Stimulated activated CD4-positive, alpha-beta T cell treated with anti-CD3 and anti-CD28 coated beads, Interleukin-4, amount 100 ng/mL, for 4 hours (primary cell): ENCODE data around the gene TCF4.

Experiments
- DNase-seq, 2 experiments: peaks; one replicate each; pipeline ENCODE4 v3.0.0-alpha.2; 2020

The TCF4 gene

DNA sequence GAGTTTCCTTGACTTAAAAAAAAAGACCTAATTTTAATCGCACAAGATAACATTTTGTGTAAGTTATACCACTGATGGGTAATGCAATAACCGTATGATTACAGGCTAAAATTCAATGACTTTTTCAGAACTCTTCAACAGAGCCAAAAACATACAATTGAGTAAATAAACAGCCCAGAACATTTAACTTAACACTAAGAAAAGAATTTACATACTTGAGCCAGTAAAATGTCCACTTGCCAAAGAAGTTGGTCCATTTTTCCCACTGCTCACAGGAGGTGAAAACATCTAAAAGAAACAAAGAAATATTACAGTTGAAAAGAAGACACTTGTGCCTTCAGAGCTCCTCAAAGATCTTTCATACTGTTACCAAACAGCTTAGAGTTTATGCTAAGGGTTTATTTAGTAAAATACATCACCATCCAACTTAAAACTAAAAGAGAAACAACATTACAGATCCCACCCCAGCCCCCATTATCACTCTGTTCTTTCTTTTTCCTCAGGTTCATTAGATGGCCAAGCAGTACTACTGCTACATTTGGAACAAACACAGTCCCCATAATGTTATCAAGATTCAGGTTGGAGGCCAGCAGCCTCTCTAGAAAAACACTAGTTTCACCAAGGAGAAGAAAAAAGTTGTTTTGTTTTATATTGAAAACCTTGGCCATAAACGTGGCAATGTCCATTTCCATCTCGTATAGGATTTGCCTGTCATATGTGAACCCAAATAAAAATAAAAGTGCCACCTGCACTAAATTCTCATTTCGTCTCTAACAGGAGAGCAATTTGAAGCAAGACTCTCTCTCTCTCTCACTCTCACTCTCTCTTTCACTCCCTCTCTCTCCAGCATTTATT lies 2.7 kb downstream of the TCF4 start:
- no peak for DNase-seq

DNA sequence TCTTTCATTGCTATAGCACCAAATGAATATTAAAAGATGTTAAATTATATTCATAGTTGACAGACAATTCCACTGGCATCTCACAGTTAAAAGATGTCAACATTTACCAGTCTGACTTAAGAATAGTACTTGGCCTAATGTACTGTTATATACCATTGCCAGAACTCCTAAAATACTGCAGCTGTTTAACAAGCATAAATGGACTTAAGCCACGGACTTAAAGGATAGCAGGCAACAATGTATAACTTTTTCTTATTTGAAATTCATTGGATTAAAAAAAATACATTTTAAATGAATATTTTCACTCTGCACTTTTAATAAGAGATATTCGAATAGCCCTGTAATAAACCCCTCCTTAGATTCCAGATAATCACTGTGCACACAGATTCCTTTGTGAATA lies 3.8 kb downstream of the TCF4 start:
- DNase-seq = no peak

DNA sequence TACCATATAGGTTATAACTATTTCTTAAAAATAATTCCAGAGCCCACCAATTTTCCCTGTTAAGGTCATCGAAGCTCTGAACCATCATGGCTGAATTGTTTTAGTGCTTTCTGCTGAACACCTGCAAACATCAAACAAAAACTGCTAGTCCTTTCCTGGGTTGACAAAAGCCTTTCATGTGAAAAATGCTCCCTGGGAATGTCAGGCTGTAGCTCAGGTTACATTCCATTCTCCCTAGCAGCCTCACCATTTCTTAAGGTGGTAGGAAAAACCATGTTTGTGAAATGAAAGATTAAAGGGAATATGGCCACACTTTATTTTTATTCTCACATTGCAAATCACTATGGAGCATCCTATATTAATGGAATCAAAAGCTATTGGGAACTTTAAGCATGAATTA lies 5.7 kb downstream of the TCF4 start:
- no peak for DNase-seq

DNA sequence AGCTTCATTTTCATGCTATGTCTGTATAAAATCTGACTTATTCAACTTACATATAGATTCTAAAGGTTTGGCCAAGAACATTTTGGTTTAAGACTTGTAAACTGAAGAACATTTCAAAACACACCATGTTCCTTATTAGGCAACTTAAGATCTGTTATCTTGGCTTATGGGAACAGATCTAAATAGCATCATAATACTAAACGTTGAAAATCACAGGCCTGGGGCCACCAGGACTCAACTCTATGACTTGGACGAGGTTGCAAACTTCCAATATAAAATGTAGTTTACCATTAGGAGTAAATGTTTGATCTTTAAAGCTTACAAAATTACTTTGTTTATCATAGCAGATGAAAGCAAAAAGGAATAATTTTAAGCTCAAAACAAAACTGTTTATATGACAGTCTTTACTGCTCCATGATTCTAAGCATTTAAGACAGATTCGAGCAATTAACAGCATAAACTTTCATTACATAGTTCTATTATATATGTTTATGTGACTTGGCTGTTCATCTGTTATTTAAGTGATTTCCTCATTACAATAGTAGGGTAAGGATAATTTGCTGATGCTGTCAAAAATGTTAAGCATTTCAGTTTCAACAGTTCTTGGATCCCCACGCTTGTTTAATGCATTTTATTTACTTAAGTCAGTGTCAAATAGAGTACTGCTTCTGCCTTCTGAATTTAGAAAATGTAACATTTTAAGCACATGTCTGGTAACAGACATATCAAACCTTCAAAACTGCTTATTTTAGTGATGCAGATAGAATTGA lies 8.3 kb downstream of the TCF4 start:
- no peak for DNase-seq

DNA sequence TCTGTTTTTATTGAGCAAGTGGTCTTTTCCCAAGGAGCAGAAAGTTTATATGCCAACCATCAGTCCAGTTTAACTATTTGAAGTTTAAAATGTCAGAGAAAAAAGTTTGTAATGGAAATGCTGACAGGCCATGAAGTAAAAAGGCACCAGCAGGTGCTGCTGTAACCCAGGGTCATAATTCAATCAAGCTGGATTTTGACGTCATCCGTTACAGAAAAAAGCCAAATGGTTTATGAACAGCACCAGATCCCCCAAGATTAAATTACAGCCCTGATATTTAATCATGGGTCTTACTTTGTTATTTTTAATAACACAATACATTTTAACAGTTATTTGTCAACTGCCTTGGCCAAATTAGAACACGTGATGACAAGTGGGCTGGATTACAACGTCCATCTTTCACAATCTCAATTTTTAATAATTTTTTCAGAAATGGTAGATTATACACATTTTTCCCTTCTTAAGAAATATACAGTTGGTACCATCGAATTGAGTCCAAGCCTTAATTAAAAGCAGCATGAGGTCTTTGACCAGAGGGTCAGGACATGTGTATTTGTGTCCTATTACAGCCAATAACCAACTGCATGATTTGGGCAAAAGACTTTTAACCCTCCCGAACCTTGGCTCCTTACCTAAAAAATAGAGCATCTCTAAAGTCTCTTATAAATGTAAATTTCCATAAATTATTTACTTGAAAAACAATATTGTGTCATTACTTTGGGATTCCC lies 10.0 kb downstream of the TCF4 start:
- no peak for DNase-seq

DNA sequence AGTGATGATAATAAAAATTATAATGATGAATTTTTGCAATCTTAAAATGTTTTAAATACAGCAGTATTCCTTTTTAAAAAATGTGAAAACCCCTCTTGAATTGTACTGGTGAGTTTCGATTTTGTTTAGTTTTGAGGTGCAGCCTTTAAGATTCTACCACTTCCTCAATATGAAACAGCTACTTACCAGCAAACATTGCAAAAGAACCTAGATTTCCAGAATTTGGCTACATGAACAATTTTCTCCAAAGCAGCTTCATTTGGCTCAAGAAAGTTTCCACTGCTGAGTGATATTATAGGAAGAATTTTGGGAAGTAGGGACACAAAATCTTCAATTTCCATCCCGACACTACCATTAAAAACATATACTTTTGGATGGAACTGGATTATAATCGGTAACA lies 12.0 kb downstream of the TCF4 start:
- no peak for DNase-seq

DNA sequence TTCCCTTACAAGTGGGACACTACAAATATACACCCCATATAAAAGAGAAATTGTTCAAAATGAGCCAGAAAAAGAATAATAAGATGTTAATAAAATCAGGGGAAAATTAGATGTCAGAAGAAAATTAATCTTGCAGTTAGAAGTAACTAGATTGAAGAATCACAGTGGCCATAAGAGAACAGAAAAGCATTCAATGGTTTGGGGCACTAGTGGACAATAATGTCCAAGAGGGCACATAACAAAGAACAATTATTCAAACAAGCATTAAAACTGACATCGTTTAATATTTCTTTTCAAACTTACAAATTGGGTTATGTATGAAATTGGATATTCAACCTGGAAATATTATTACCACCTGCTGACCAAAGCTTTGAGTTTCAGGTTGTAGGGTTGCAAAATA lies 12.9 kb downstream of the TCF4 start:
- no peak for DNase-seq

DNA sequence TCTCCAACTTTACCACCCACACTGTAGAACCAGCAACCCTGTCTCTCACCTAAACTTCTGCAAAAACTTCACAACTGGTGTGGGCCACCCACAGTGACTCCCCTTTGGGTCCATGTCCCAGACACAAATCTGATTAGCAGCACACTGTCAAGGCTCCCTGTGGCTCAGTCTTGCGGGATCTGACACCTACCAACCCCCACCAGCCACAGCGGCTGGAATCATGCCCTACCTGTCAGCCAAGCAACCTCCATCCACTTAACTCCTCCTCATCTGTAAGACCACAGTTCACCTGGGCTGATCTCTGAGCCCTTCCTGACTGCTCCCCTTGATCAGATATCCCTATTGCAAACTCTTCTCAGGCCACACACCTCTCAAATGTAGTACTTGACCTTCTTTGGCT lies 14.6 kb downstream of the TCF4 start:
- DNase-seq = no peak

DNA sequence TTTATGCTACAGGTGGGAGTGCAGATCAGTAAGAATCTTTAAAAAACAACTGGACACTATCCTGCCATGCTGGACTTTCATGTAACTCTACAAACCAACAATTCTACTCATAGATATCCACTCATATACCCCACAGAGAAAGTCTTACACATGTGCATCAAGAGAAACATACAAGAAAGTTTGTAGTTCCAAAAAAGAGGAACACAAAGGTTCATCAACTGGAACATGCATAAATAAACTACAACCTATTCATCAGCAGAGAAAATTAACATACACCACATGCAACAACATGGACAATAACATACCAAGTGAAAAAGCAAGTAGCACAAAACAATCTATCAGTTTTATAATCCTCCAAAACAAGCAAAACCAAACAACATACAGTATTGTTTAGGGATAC lies 17.0 kb downstream of the TCF4 start:
- no peak for DNase-seq

DNA sequence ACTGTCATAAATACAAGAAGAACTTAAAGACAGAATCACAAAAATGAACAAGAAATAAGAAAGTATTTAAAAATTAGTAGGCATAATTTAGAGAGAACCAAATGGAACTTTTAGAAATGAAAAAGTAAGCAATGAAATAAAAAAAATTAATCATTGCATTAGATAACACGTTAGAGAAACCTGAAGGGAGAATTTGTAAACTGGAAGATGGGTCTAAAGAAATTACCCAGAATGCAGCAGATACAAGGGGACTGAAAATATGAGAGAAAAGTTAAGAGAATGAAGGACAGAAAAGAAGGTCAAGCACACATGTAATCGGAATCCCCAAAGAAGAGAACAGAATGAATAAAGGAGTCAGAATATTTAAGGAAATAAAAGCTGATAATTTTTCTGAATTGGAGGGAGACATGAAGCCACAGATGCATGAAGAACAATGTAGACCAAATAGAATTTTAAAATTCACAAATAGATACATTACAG lies 21.5 kb downstream of the TCF4 start:
- no peak for DNase-seq

DNA sequence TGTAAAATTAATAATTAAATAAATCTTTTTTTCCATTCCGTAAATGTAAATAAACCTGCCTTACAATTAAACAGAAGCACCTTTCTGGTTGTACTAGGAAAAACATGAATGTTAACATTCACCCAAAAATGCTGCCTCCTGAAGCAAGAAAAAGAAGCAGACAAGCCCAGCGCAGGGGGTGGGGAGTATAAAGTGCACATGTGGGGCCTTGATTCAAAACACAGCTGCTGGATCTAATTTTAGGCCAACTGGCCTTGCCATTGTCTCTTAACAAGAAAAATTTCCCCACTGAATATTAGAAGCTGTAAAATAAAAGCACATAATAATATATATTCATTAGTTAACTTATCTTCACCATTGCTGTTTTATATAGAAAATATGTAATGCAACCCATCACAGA lies 28.3 kb downstream of the TCF4 start:
- DNase-seq = no peak

DNA sequence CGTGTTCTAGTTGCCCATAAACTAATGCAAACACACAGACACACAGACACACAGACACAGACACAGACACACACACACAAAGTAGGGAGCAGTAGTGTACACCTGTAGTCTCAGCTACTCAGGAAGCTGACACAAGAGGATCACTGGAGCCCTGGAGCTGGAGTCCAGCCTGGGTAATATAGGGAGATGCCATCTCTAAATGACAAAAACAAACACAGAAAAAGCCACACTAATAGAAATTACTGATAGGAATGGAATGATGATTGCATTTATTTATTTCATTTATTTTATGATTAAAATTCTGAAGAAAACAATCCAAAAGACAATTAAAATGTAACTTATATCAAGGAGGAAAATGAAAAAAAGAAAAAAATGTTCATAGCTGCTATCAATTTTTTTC lies 30.8 kb downstream of the TCF4 start:
- DNase-seq = no peak

DNA sequence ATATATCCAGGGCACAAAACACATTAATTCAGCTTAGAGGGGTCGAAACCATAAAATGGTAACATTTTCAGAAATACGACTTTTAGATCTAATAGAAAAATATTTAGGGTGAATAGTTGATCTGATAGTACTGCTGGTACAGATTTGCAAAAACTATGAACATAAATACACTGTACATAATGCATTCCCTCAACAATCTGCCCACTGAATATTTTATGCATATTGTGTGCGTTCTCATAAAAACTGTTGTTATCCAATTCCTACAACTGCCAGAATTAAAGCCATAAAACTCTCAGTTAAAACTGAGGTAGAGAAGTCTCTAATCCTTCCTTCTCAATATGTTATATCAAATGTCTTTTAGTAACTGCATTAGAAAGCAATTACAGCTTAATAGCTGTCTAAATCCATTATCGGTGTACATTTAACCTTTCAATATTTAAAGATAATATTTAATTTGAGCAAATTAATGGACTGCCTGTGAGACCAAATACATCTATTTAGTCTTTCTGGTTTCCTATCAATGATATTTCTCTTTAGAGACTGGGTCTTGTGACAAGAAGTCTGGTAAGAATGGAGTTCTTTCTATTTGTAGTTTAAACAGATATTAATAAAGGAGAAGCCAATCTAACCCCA lies 32.5 kb downstream of the TCF4 start:
- no peak for DNase-seq

DNA sequence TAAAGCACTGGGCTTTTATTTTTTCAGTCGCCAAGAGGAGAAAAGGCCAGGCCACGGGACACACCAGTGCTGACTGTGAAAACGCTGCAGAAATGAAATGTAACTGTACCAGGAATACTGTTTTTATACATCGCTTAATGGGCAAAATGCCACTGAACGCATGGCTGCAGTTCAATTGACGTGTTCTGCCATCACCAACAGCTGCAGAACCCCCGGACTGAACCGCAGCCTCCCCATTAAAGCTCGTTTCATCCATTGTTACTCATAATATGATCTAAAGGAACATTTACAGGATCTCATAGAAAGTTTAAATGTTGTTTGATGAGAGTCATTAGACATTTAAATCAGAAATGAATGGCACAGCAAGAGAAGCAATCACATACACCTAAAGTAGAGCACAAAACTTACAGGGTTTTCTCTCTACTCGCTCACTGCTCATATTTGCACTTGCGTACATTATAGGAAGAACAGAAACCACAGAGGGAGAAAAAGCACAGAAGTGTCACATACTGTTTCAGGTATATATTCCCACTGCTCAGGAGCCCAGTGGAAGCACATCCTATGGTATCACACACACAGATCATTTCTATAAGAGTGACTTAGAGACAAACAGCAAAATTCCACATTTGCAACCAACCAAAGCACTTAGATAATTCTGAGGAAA lies 35.3 kb downstream of the TCF4 start:
- DNase-seq = no peak

DNA sequence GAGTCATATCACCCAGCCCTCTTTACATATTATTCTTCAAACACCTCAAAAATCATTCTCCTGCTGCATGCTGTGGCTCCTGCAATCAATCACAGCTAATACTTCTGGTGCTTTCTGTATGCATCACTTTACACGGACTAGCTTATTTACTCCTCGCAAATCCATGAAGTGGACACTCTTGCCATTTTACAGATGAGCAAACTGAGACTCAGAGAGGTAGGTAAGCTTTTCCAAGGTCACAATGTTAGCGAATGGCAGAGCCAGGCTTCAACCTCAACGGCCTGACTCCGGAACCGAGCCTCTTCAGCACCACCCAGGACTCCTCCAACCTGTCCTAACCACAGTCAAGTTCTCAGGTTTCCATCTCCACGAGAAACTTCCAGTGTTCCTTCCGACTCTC lies 36.8 kb downstream of the TCF4 start:
- no peak for DNase-seq

DNA sequence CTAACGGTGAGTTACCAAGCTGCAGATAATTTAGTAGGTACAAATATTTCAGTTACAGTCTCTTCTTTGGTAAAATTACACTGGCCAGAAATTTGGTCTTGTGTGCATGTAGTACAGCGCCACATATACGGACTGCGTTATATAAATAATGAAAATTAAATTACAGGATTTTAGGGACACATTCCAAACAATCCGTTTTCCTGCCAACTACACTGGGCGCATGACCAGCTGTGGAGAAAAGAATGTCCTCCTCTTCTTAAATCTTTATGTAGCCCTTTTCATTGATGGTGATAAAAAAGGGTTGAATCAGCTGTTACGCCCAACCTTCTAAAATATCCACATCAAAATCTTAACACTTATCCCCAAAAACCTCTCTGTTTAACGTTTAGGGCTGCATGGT lies 37.5 kb downstream of the TCF4 start:
- no peak for DNase-seq

DNA sequence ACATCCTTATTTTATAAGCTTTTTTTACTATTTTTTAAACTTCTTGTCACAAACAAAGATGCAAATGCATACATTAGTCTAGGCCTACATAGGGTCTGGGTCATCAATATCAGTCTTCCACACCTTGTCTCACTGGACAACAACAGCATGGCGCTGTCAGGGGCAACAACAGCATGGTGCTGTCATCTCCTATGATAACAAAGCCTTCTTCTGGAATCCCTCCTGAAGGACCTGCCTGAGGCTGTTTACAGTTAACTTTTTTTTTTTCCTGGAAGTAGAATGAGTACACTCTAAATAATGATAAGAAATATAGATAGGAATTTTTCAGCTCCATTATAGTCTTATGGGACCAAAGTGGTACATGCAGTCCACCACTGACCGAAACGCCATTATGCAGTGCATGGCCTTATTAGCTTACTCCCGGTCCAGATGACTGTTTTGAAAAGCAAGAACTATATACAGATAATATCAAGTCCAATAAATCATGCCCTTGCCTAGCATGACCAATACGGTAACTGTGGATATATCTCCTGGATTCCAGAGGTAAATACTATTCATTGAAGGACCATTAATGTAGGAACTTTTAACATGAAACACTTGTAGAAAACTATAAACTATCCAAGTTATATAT lies 38.4 kb downstream of the TCF4 start:
- no peak for DNase-seq

DNA sequence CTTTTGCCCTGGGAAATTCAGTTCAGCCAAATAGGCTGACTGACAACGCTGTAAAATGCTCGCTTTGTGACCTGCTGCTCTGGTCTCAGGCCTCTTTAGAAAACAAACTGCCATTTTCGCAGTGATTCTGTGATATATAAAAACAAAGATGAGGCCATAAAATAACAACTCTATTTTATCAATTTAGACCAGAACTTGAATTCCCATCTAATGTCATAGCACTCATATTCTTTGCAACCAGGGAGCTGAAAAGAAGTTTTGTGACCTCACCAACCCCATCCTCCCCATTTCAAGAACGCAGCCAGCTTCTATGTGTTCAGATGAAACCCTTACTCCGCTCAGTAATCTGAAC lies 40.3 kb downstream of the TCF4 start:
- no peak for DNase-seq

DNA sequence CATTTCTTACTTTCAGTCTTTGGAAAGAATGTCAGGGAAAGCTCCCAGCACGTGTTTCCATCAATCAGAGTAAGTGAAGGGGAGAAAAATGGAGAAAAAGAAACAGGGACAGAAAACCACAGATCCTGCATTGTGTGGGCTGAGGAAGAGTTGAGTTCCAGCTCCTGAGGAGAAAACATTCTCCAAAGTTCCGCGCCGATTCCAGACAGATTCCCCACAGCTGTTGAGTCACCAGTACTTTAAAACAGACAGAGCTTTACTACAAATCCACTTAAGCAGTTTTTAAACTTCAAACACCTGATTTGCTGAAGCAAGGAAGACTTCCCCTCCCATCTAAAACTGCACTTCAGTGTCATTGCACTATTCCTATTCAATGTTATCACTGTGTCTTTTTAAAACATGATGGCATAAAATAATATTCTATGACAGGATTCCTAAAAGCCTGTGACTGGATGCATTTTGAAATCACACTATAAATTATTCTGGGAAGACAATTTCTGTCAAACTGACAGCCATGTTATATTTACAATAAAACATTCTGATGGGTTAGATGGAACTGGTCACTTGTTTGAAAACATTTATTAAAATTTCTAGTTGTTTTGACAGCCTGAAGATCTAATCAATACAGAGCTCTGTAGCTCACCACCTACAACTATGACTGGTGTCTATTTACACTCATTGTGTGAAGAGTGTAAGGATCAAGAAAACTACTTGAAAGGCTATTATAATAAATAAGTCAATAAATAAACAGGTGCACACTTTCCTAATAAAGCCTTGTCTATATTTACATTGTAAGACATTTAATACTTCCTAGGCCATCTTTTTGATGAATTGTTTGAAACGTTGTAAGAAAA lies 40.9 kb downstream of the TCF4 start:
- no peak for DNase-seq

DNA sequence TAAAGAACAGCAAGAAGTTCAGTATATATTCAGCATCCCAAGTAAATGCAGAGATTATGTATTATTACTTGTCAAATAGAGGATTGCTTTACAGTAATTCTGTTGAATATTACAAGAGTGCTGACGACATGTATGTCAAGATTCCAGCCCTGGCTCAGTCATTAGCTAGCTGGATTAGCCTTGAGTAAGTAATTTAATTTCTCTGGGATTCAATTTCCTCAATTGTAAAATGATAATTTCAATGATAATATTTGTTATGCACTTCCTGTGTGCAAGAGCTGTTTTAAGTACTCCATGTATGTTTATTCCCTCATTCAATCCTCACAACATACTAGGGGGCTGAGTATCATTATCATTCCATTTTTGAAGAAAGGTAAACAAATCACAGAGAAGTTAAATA lies 44.0 kb downstream of the TCF4 start:
- DNase-seq = no peak

DNA sequence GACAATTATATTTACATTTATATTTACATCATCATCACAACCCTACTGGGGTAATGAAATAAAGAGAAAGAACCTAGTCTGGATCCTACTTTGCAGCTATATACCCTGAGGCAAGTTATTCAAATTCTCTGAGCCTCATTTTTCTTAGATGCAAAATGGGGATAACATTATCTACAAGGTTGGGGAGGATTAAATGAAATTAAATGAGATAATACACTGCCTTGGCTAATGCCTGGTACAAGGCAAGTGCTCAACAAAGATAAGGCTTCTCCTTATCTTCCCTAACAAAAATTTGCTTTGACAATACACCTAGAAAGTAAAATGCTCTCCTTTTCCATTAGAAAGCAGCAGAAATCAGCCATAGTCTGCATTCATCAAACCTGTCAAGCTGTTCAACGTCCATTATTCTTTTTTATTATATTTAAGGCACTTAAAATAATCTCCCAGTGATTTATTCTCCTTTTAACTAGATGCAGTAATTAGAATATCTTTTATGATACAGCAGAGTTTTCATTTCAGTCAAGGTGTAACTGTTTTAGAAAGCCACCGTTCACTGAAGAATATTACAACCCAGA lies 44.8 kb downstream of the TCF4 start:
- DNase-seq = no peak
